ENCODE results near the gene SEL1L. TPM values are rescaled to one million over a fixed set of nuclear protein-coding genes. Genes with fewer than 3 reads are reported as not detected.

SEL1L gene
- total and polyA plus RNA-seq, 12 donors: 8.3 to 119 (median 56.0) TPM

- no peaks in the 10 kb centered on the region for H3K9me3 ChIP-seq (replicated peaks in 1 of 3)
- peaks cover 11% of the 10 kb centered on the region for H3K27me3 ChIP-seq
- intact Hi-C loops (cut with DNase I): no loop called here
- H3K36me3 ChIP-seq (replicated peaks in 1 of 2): no peaks in the 10 kb centered on the region
- 75 to 80% (median 78%) methylated on average over 5 of the region's 5 CpGs for WGBS, 4 donors
- no peak for TF ChIP-seq CTCF (IDR thresholded peaks at IDR 0.05)
- no peak for TF ChIP-seq POLR2A (IDR thresholded peaks at IDR 0.05)
- H3K4me3 ChIP-seq: no peak overlapping the region
- DNase-seq: no peak
- H3K27ac ChIP-seq: no peak overlapping the region
- peaks cover 0 to 4% of the 10 kb centered on the region in 2 donors for H3K4me1 ChIP-seq (replicated peaks in 1 of 2)
These were observed 92.0 kb downstream of the SEL1L start for GRCh38 chr14:81441626-81442134.

- no peak for DNase-seq
- Histone ChIP-seq H3K36me3 (replicated peaks in 1 of 2) (no peaks in the 10 kb centered on the region), H3K4me1 (replicated peaks in 1 of 2) (peaks cover 7 to 11% of the 10 kb centered on the region in 2 donors), H3K27ac (no peak overlapping the region), H3K27me3 (peaks cover 11% of the 10 kb centered on the region), H3K4me3 (no peak overlapping the region), H3K9me3 (replicated peaks in 1 of 3) (no peaks in the 10 kb centered on the region)
- TF ChIP-seq POLR2A (IDR thresholded peaks at IDR 0.05) (no peak), CTCF (IDR thresholded peaks at IDR 0.05) (no peak)
- intact Hi-C loops (cut with DNase I): no loop called here
- 70 to 85% (median 82%) methylated on average over 3 of the region's 3 CpGs for WGBS, 4 donors
These were observed 93.6 kb downstream of the SEL1L start for GRCh38 chr14:81440041-81440440.

GRCh38 chr14:81437244-81437643 is 96.4 kb downstream of the SEL1L start:
- no peak overlapping the region for H3K4me3 ChIP-seq
- no peak overlapping the region for H3K27ac ChIP-seq
- intact Hi-C loops (cut with DNase I): no loop called here
- 19 to 29% (median 25%) methylated on average over 4 of the region's 4 CpGs for WGBS, 4 donors
- peaks cover 17% of the 10 kb centered on the region for H3K27me3 ChIP-seq
- H3K36me3 ChIP-seq (replicated peaks in 1 of 2): no peaks in the 10 kb centered on the region
- no peak for DNase-seq
- H3K9me3 ChIP-seq (replicated peaks in 1 of 3): no peaks in the 10 kb centered on the region
- TF ChIP-seq POLR2A (IDR thresholded peaks at IDR 0.05): no peak
- TF ChIP-seq CTCF (IDR thresholded peaks at IDR 0.05): no peak
- peaks cover 7 to 11% of the 10 kb centered on the region in 2 donors for H3K4me1 ChIP-seq (replicated peaks in 1 of 2)

- peak overlapping the region in 1 of 5 donors; percentile 11 for H3K27ac ChIP-seq
These were observed 97.1 kb downstream of the SEL1L start for GRCh38 chr14:81436296-81437138.

More at GRCh38 chr14:81436296-81437138, 97.1 kb downstream of the SEL1L start:
- peak; percentile 59 to 77 (median 73) for DNase-seq
- TF ChIP-seq CTCF (IDR thresholded peaks at IDR 0.05) (no peak), POLR2A (IDR thresholded peaks at IDR 0.05) (no peak)
- Histone ChIP-seq H3K27me3 (peaks cover 17% of the 10 kb centered on the region), H3K4me1 (replicated peaks in 1 of 2) (peaks cover 7 to 11% of the 10 kb centered on the region in 2 donors), H3K9me3 (replicated peaks in 1 of 3) (no peaks in the 10 kb centered on the region), H3K4me3 (peak overlapping the region in 2 of 4 donors; percentile 26 to 80), H3K36me3 (replicated peaks in 1 of 2) (no peaks in the 10 kb centered on the region)
- intact Hi-C loops (cut with DNase I): no loop called here
- 2 to 3% (median 2%) methylated on average over 40 to 79 of the region's 79 CpGs for WGBS, 4 donors
